Hippocampal formation (tissue), 2 donors: ENCODE results near the gene B3GALT5.
"Not testable (repeated sequence)": the region's sequence is repeated elsewhere in the genome, so short reads cannot be mapped to it uniquely, and the experiment has no call there.

Experiments used
- DNase-seq, 2 donors: peaks; one replicate each; lab custom pipeline; 2025; lab: John Stamatoyannopoulos, UW

Gene B3GALT5

DNA sequence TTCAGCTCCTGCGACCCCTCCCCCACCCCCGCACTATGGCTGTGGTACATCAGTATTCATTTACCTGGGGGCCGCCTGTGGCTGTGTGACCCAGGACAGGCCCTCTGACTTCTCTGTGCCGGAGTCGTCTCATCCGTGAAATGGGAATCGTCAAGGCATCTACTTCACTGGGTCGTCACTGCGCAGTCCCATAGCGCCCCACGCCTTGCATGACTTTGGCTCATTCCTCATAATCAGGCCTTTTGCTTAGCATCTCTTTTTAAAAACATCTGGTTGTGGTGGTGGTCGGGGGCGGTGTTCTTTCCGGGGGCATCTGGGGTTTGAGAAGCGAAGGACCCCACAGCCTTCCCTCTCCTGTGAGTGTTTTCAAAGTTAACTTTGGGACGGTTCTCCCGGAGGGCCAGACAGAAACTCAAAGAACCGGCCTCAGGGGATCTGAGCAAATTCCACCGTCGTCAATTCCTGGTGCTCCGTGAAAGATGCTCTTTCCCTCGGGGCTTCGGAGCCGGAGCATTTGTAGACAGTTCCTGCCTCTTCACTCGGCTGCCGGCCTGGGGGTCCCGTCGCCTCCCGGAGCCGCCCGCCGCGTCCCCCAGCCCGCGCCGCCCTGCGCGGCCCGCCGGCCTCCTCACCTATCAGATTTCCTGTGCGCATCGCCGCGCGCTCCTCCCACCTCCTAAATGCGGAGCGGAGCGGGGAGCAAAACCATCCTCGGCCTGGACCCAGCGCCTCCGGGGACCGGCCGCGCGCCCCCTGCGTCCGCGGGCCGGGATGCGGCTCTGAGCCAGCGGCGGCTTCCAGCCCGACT is at the start of gene B3GALT5:
TSS of gene B3GALT5 (plus strand) at position 708 of the 808 bp plus-strand sequence. CDS start 47,620 bp downstream, outside the sequence.
- DNase-seq, result no peak

DNA sequence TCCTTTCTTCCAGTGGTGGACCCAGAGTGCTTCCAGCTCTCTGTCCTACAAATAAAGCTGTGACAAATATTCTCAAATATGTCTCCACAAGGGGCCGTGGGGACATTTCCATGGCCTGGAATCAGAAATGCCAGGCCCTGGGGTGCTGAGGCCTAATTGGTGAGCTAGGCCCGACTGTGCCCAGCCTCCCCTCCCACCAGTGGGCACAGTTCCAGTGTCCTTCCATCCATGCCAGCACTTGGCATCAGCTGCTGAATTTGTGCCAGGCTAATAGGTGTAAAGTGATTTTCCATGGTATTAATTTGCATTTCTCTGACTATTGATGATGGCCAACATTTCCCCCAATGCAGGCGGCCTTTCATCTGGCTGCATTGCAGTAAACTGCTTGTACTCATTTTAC is 48.5 kb upstream of the B3GALT5 start:
- peak in 1 of 2 donors; percentile 17 for DNase-seq

- DNase-seq, result no peak
Measured at GRCh38 chr21:39567180-39567972, 45.4 kb upstream of the B3GALT5 start.

DNA sequence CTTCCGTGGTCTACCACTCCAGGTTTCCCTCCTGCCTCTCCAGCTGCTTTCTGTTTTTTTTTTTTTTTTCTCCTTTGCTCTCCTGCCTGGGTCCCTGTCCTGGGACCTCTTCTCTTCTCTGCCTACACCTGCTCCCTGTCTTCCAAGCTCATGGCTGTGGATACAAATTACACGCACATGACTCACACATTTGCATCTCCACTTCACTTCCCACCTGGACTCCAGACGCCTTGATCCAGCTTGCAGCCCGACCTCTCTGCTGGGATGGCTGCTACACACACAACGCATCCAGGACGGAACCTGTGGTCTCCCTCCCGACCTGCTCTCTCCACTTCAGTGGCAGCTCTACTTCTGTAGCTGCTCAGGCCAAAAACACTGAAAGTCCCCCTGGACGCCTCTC is 44.4 kb upstream of the B3GALT5 start:
- no peak for DNase-seq

DNA sequence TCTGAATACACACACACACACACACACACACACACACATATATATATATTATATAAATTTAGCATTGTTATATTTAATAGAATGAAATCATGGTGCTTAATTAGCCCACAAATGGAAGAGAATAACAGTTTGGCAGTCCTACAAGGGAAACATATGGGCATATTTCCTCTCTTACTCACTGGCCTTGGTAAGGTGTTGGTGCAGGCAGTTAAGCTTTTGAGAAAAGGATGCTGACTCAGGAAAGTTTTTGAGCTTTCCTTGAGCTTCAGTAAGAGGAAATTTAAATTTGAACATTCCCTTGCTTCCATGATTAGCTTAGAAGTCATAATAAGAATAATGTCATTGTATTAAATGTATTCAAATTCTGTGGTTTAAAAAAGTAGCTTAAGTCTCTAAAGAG is 37.0 kb upstream of the B3GALT5 start:
- no peak for DNase-seq

- no peak for DNase-seq
Measured at GRCh38 chr21:39576518-39577128, 36.1 kb upstream of the B3GALT5 start.

GRCh38 chr21:39579734-39580332 is 32.9 kb upstream of the B3GALT5 start:
- DNase-seq, result no peak

GRCh38 chr21:39580744-39581143 is 32.0 kb upstream of the B3GALT5 start:
- no peak for DNase-seq

- DNase-seq, result no peak
Measured at GRCh38 chr21:39581414-39581813, 31.3 kb upstream of the B3GALT5 start.

DNA sequence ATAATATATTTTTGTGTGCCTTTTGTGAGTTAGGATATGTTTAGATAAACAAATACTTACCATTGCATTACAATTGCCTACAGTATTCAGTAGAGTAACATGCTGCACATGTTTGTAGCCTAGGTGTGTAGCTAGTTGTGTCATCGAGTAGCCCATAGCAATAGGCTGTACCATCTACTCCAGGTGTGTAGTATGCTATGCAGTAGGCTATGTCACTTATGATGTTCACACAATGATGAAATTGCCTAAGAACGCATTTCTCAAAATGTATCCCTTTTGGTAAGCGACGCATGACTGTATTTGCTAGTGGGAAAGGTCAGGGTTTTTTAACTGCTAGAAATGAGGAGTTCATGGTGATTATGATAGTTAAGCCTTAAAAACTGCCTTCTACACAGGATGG is 30.0 kb upstream of the B3GALT5 start:
- DNase-seq, result no peak

GRCh38 chr21:39583586-39583985 is 29.2 kb upstream of the B3GALT5 start:
- DNase-seq, result not testable (repeated sequence)

DNA sequence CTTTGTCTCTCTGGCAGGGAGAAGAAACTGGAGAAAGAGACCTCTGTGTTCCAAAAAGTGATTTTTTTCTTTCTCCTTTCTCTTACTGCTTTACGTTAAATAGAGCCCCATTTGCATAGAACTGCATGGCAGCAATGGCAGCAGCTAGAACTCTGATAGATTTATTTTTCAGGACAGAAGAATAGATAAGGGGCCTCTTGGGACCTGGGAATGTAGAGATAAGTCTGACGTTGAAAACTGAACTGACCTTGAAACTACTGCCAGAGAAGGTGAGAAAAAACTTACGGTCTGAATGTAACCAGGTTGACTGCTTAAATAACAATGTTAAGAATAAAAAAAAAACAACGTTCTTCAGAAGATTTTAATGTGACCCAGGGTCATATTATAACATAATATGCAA is 25.4 kb upstream of the B3GALT5 start:
- no peak for DNase-seq

DNA sequence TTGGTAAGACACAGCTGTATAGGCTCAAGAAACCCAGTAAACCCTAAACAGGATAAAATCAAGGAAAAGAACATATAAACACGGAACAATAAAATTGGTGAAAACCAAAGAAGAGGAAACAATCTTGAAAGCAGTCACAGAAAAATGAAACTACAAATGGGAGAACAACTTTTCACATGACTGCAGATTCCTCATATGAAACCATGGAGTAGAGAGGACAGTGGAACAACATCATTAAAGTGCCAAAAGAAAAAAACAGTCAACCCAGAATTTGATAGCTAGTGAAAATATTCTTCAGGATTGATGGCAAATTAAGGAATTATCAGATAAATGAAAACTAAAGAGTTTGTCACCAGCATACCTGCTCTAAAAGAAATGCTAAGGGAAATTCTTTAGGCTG is 23.9 kb upstream of the B3GALT5 start:
- no peak for DNase-seq

- no peak for DNase-seq
Measured at GRCh38 chr21:39593522-39593921, 19.2 kb upstream of the B3GALT5 start.

- no peak for DNase-seq
Measured at GRCh38 chr21:39595465-39595864, 17.3 kb upstream of the B3GALT5 start.

DNA sequence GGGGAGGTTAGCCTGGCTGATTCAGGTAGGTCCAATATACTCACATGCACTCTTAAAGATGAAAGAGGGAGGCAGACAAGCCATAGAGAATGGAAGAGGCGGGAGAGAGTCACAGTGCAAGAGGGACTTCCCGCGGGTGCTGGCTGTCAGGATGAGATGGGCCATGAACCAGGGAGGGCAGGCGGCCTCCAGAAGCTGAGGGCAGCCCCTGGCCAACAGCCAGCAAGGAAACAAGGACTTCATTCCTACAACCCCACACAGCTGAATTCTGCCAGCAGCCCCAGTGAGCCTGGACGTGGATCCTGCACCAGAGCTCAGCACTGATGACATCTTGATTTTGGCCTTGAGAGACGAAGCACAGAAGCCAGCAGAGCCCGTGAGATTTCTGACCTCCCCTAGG is 15.1 kb upstream of the B3GALT5 start:
- no peak for DNase-seq

DNA sequence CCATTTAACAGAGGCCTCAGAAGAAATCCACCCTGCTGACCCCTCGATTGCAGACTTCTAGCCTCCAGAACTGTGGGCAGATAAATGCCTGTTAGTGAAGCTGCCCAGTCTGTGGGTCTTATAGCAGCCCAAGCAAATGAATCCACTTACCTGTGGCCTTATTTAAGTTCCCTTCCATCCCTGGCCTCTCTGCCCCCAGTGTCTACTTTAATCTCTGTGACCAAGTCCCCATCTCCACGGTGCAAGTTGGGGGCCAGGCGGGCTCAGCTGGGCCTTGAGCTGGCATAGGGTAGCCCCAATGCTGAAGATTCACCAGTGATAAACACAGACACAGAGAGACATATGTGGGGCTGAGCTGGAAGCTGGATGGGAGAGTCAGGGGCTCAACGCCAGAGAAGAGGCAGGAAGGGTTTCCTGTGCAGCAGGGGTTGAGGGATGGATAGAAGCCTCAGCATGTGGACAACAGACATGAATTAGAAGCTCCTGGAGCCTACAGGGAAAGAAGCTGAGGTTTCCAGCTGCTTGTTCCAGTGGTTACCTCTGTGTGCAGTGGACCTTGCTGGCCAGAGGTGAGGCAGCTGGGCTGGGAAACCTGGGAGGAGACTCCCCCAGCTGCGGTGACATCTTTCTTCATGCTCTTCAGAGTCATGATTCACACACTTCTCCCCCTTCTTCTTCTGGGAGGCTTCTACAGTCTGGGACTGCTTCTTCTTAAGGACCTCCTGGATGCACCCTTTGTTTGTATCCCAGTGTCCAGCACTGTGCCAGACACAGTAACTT is 13.4 kb upstream of the B3GALT5 start:
- DNase-seq, result no peak

DNA sequence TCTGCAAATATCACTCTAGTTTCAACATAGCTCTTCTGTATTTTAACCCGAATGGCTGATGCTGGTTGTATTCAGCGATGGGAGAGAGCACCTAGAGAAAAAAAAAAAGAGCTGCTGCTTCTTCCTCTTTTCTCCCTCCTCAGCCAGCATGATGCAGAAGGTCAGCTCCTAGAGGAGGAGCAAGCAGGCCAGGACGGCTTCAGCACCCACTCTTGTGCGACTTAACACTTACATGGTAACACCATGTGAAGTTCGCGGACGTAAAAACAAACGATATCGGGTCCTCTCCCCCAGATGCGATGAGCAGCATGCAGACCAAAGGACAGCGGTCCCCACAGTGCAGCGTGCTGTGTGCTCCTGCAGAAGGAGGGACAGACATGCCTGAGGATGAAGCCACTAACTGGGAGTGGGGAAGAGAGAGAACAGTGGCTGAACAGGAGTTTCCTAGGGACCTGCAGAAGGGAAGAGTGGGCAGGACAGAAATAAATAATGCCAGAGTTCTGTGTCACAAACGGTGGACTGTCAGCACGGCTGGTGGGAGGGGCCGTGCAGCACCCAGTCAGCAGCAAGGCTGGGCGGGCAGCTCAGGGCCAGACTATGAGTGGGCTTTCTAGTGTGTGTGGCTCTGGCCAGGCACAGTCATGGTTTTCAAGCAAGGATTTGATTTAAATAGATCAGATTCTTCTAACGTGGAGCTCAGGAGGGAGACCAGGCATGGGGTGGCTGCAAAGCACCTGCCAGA is 11.4 kb upstream of the B3GALT5 start:
- no peak for DNase-seq

DNA sequence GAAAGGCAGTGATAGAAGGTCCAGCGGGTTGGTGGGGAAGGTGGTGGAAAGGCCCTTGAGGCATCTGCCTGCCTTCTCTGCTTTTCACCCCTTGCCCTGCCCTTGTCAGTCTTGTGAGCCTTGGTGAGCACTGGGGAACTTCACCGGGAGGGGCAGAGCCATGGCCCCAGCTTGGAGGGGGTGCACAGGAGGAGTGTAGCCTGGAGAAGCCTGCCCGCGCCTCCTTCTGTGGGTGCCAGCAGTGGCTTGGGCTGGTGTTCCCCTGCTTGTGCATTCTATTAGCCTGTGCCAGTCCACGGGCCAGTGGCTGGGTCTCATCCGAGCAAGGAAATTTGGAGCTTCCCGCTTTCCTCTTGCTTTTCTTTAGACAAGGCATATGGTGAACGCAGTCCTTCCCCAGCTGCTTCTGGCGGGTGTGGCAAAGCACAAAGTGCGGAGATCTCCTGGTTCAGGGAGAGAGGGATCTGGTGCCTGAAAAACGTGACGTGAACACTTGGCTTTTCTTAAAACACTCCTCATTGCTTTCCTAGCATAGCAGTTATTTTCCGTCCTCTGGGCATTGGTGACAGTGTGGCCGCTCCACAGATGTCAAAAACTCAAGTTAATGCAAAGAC is 10.6 kb upstream of the B3GALT5 start:
- no peak for DNase-seq

GRCh38 chr21:39602793-39603192 is 9.9 kb upstream of the B3GALT5 start:
- no peak for DNase-seq
